C4-2B (cell line): ENCODE measurements around the gene MPC1.

Experiments
- ZFX ChIP-seq: fragments of 450-650 bp; IDR thresholded peaks from 2 replicates; pipeline ENCODE4 v1.6.1; 2017
- TF ChIP-seq, protein P1 (sequence below): fragments of 450-650 bp; conservative IDR thresholded peaks from 2 replicates; pipeline ENCODE4 v1.5.1; 2017; ENCODE audit warnings: mild to moderate bottlenecking

DNA sequence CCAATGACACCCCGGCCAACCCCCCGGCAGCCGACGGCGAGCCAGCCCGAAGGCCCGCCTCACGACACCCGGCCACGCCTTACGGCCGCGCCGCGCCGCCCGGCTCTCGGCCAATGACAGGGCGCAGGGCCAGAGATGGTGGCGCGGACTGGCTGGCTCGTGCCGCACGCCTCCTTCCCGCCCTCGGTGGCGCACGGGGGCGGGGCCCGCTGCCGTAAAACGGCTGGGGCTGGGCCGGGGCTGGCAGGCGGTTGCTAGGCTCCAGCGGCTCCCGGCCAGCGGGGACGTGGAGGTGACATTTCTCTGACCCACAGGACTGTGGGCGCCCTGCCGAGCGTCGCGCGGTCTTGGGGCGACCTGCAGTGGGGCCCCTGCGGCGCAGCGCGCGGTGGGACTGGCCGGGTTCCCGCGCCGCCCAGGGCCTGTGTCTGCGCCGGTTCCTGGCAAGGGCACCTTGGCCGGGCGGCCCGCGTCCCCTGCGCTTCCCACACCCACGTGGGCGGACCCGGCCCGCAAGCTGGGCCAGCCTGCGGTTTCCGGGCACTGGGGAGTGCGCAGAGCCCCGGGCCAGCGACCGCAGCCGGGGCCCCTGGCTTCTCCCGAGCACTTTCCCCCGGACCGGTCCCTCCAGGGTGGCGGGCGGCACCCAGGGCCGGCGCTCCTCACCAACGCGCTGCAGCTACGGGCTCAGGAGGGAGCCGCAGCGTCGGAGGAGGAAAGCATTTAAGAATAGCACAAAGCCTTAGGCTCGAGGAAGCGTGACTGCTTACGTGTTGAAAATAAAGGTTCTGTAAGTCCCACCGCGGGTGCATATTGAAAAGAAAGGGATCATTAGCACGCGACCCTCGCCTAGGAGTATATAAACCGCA lies at the start of gene MPC1:
- TF ChIP-seq, protein P1, sequence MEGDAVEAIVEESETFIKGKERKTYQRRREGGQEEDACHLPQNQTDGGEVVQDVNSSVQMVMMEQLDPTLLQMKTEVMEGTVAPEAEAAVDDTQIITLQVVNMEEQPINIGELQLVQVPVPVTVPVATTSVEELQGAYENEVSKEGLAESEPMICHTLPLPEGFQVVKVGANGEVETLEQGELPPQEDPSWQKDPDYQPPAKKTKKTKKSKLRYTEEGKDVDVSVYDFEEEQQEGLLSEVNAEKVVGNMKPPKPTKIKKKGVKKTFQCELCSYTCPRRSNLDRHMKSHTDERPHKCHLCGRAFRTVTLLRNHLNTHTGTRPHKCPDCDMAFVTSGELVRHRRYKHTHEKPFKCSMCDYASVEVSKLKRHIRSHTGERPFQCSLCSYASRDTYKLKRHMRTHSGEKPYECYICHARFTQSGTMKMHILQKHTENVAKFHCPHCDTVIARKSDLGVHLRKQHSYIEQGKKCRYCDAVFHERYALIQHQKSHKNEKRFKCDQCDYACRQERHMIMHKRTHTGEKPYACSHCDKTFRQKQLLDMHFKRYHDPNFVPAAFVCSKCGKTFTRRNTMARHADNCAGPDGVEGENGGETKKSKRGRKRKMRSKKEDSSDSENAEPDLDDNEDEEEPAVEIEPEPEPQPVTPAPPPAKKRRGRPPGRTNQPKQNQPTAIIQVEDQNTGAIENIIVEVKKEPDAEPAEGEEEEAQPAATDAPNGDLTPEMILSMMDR = no peak
- TF ChIP-seq ZFX = peak; percentile 85
